Measurements from ENCODE around the gene BMP7.

DNA sequence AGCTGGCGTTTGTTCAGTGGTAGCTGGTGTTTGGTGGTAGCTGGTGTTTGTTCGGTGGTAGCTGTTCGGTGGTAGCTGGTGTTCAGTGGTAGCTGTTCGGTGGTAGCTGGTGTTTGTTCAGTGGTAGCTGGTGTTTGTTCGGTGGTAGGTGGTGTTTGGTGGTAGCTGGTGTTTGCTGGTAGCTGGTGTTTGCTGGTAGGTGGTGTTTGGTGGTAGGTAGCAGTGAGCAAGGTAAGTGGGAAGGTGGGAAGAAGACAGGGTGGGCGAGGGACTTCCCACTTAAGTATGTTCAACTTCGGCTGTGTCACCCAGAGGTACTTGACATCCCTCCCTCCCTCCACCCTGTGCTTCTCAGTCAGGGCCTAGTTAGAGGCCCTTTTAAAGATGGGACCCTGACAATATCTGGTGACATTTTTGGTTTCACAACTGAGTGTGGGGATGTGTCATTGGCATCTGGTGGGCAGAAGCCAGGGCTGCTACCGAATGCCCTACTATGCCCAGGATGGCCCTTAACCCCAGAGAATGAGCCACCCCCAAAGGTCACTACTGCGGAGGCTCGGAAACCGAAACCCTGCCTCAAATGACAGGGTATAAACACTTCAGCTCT lies 47.3 kb downstream of the BMP7 start:
- TF ChIP-seq CTCF (IDR thresholded peaks at IDR 0.05) (no peak), POLR2A (IDR thresholded peaks at IDR 0.05) (no peak)
